Tibial nerve (tissue), 4 donors: ENCODE measurements around the gene CEL.

Source experiments
- EP300 ChIP-seq, 2 donors: sonication (generic); formaldehyde crosslinking; IDR thresholded peaks; one replicate each; pipeline ENCODE4 v1.6.1; 2017; ENCODE audit warnings: antibody characterized with exemption in 2 of 2, mild to moderate bottlenecking in 1 of 2
- POLR2A ChIP-seq, 2 donors: fragments of 450-650 bp; IDR thresholded peaks; one replicate each; pipeline ENCODE4 v1.6.1; 2017; ENCODE audit warnings: antibody characterized with exemption in 2 of 2, mild to moderate bottlenecking in 2 of 2, moderate library complexity in 2 of 2
- TF ChIP-seq, protein P1 (sequence below), 5 experiments: fragments of 200-600 bp in 3 of 5; fragments of 450-650 bp in 2 of 5; sonication (generic) in 3 of 5; IDR thresholded peaks; one replicate each; pipeline ENCODE4 v1.5.1; 2016 to 2019; ENCODE audit warnings: antibody characterized with exemption in 5 of 5, mild to moderate bottlenecking in 3 of 5, moderate library complexity in 2 of 5

DNA sequence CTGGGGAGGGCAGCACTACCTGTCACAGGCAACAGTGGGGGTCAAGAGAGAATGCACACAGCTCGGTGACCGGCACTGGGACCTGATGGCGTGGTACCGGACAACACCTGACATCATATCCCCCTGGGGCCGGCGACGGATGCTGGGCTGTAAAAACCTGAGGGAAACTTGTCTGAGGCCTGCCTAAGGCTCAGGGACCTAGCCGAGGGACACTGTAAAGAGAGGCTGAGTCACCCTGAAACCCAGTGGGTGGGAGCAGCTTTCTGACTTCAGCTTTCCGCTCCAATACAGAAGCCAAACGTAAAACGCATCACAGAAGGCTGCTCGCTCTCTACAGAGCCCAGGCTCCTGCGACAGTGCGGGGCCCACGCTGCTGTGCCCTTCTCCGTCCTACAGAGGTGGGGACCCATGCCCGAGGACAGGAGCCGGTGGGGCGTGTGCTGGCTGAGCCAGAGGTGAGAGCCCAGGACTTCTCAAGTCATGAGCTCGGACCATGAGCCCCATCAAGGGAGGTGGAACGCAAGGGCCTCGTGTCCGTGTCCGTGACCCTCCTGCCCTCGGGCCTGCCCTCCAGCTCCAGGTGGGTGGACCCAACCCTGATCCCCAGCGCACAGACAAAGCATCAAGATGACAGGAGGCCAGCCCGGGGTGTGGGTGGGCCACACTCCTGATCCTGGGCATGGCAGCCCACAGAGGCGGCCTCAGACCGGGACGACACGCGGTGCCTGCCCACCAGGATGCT, 54.0 kb downstream of the CEL start:
- TF ChIP-seq POLR2A (IDR thresholded peaks at IDR 0.05), result no peak
- TF ChIP-seq, protein P1, sequence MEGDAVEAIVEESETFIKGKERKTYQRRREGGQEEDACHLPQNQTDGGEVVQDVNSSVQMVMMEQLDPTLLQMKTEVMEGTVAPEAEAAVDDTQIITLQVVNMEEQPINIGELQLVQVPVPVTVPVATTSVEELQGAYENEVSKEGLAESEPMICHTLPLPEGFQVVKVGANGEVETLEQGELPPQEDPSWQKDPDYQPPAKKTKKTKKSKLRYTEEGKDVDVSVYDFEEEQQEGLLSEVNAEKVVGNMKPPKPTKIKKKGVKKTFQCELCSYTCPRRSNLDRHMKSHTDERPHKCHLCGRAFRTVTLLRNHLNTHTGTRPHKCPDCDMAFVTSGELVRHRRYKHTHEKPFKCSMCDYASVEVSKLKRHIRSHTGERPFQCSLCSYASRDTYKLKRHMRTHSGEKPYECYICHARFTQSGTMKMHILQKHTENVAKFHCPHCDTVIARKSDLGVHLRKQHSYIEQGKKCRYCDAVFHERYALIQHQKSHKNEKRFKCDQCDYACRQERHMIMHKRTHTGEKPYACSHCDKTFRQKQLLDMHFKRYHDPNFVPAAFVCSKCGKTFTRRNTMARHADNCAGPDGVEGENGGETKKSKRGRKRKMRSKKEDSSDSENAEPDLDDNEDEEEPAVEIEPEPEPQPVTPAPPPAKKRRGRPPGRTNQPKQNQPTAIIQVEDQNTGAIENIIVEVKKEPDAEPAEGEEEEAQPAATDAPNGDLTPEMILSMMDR (IDR thresholded peaks at IDR 0.05), result no peak
- no peak for TF ChIP-seq EP300 (IDR thresholded peaks at IDR 0.05)
